HG03108 (cell line): ENCODE results near the gene GTF3C6.
"Not testable (repeated sequence)": the region's sequence is repeated elsewhere in the genome, so short reads cannot be mapped to it uniquely, and the experiment has no call there.

ENCODE experiments used
- ATAC-seq: cut with Tn5 transposase; IDR thresholded peaks from one replicate; pipeline ENCODE4 v1.9.1; 2021; ENCODE audit warnings: moderate library complexity; ENCODE audit not compliant: unreplicated experiment

The GTF3C6 gene

GRCh38 chr6:110976575-110976974 lies 18.1 kb downstream of the GTF3C6 start:
- no peak for ATAC-seq

GRCh38 chr6:110979565-110980101 lies 21.1 kb downstream of the GTF3C6 start:
- no peak for ATAC-seq

GRCh38 chr6:110980227-110980626 lies 21.7 kb downstream of the GTF3C6 start:
- ATAC-seq: no peak

- ATAC-seq: no peak
Measured at GRCh38 chr6:110980648-110981047, 22.1 kb downstream of the GTF3C6 start.

- no peak for ATAC-seq
Measured at GRCh38 chr6:110981202-110981600, 22.7 kb downstream of the GTF3C6 start.

GRCh38 chr6:110990840-110991576 lies 32.5 kb downstream of the GTF3C6 start:
- ATAC-seq: no peak

GRCh38 chr6:110996691-110997090 lies 38.2 kb downstream of the GTF3C6 start:
- no peak for ATAC-seq

GRCh38 chr6:110999634-111000270 lies 41.2 kb downstream of the GTF3C6 start:
- no peak for ATAC-seq

GRCh38 chr6:111002350-111002749 lies 43.8 kb downstream of the GTF3C6 start:
- ATAC-seq: no peak

- no peak for ATAC-seq
Measured at GRCh38 chr6:111011360-111012142, 53.0 kb downstream of the GTF3C6 start.

GRCh38 chr6:111012143-111012452 lies 53.6 kb downstream of the GTF3C6 start:
- ATAC-seq: no peak

GRCh38 chr6:111012520-111012919 lies 54.0 kb downstream of the GTF3C6 start:
- ATAC-seq: not testable (repeated sequence)

GRCh38 chr6:111013144-111013915 lies 54.8 kb downstream of the GTF3C6 start:
- no peak for ATAC-seq

- ATAC-seq: no peak
Measured at GRCh38 chr6:111015389-111016124, 57.1 kb downstream of the GTF3C6 start.

GRCh38 chr6:111017241-111017640 lies 58.7 kb downstream of the GTF3C6 start:
- not testable (repeated sequence) for ATAC-seq
